Measurements from ENCODE around the gene AMPD3. TPM values are rescaled to one million over a fixed set of nuclear protein-coding genes. Genes with fewer than 3 reads are reported as not detected.

Gene AMPD3
- total RNA-seq, 1 experiment from 2014 or later = 0.19 TPM

GRCh38 chr11:10441652-10442503, 13.2 kb upstream of the AMPD3 start:
- no TSS peak for BruUV-seq (replicated peaks)
- CTCF ChIA-PET = no interaction called here
- Histone ChIP-seq H3K27me3 (replicated peaks; ENCODE audit: insufficient read depth, low read depth, low read length, poor library complexity) (no peaks in the 10 kb centered on the region), H3K27ac (ENCODE audit: low read depth, low read length, poor library complexity, severe bottlenecking) (no peak overlapping the region), H3K36me3 (ENCODE audit: insufficient read depth, low read length, poor library complexity, severe bottlenecking) (no peaks in the 10 kb centered on the region), H3K4me3 (ENCODE audit: low read depth, low read length, poor library complexity, severe bottlenecking) (no peak overlapping the region), H3K4me1 (ENCODE audit: insufficient read depth, low read length, poor library complexity, severe bottlenecking) (no peaks in the 10 kb centered on the region), H3K9me3 (ENCODE audit: low read depth, low read length, poor library complexity, severe bottlenecking) (no peaks in the 10 kb centered on the region)
- intact Hi-C loops (cut with micrococcal nuclease; ENCODE audit: unreplicated experiment) = no loop called here
- POLR2A ChIA-PET (ENCODE audit: low non-redundant PET) = no interaction called here
- DNase-seq (ENCODE audit: low spot score) = no peak
- TF ChIP-seq, protein P1, sequence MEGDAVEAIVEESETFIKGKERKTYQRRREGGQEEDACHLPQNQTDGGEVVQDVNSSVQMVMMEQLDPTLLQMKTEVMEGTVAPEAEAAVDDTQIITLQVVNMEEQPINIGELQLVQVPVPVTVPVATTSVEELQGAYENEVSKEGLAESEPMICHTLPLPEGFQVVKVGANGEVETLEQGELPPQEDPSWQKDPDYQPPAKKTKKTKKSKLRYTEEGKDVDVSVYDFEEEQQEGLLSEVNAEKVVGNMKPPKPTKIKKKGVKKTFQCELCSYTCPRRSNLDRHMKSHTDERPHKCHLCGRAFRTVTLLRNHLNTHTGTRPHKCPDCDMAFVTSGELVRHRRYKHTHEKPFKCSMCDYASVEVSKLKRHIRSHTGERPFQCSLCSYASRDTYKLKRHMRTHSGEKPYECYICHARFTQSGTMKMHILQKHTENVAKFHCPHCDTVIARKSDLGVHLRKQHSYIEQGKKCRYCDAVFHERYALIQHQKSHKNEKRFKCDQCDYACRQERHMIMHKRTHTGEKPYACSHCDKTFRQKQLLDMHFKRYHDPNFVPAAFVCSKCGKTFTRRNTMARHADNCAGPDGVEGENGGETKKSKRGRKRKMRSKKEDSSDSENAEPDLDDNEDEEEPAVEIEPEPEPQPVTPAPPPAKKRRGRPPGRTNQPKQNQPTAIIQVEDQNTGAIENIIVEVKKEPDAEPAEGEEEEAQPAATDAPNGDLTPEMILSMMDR (conservative IDR thresholded peaks at IDR 0.05; ENCODE audit: low read depth, low read length) = no peak
- TF ChIP-seq EZH2 (IDR thresholded peaks at IDR 0.05; ENCODE audit: borderline replicate concordance, low read depth, low read length, poor library complexity, severe bottlenecking) = no peak

DNA sequence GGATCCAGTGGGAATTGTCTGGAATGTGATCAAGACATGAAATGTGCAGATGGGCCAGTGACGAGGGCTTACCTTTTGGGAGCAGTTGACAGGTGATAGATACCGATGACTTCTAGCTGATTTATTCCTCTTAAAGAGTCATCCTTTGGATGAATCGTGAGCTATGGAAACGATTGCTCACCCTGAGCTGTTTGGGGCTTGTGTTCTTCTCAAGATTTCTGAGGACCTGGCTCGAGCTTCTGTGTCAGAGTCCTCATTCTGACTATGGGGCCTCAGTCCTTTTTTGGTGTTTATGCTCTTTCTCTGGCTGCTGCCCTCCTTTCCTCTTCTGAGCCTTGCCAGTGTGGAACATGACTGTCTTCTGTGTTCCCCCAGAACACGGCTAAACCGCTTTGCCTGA, 11.9 kb upstream of the AMPD3 start:
- BruUV-seq (replicated peaks) = no TSS peak
- Histone ChIP-seq H3K9me3 (ENCODE audit: low read depth, low read length, poor library complexity, severe bottlenecking) (no peaks in the 10 kb centered on the region), H3K4me3 (ENCODE audit: low read depth, low read length, poor library complexity, severe bottlenecking) (no peak overlapping the region), H3K27ac (ENCODE audit: low read depth, low read length, poor library complexity, severe bottlenecking) (no peak overlapping the region), H3K4me1 (ENCODE audit: insufficient read depth, low read length, poor library complexity, severe bottlenecking) (no peaks in the 10 kb centered on the region), H3K27me3 (replicated peaks; ENCODE audit: insufficient read depth, low read depth, low read length, poor library complexity) (no peaks in the 10 kb centered on the region), H3K36me3 (ENCODE audit: insufficient read depth, low read length, poor library complexity, severe bottlenecking) (no peaks in the 10 kb centered on the region)
- DNase-seq (ENCODE audit: low spot score) = no peak
- intact Hi-C loops (cut with micrococcal nuclease; ENCODE audit: unreplicated experiment) = no loop called here
- ChIA-PET POLR2A (ENCODE audit: low non-redundant PET) (no interaction called here), CTCF (no interaction called here)
- TF ChIP-seq EZH2 (IDR thresholded peaks at IDR 0.05; ENCODE audit: borderline replicate concordance, low read depth, low read length, poor library complexity, severe bottlenecking) = no peak
- TF ChIP-seq, protein P1 (conservative IDR thresholded peaks at IDR 0.05; ENCODE audit: low read depth, low read length) = no peak

GRCh38 chr11:10443721-10444235, 11.3 kb upstream of the AMPD3 start:
- no peak overlapping the region for H3K4me3 ChIP-seq (ENCODE audit: low read depth, low read length, poor library complexity, severe bottlenecking)
- H3K36me3 ChIP-seq (ENCODE audit: insufficient read depth, low read length, poor library complexity, severe bottlenecking) = no peaks in the 10 kb centered on the region
- DNase-seq (ENCODE audit: low spot score) = no peak
- ChIA-PET CTCF (no interaction called here), POLR2A (ENCODE audit: low non-redundant PET) (no interaction called here)
- no peaks in the 10 kb centered on the region for H3K27me3 ChIP-seq (replicated peaks; ENCODE audit: insufficient read depth, low read depth, low read length, poor library complexity)
- intact Hi-C loops (cut with micrococcal nuclease; ENCODE audit: unreplicated experiment) = no loop called here
- H3K27ac ChIP-seq (ENCODE audit: low read depth, low read length, poor library complexity, severe bottlenecking) = no peak overlapping the region
- no TSS peak for BruUV-seq (replicated peaks)
- no peaks in the 10 kb centered on the region for H3K4me1 ChIP-seq (ENCODE audit: insufficient read depth, low read length, poor library complexity, severe bottlenecking)
- TF ChIP-seq, protein P1 (conservative IDR thresholded peaks at IDR 0.05; ENCODE audit: low read depth, low read length) = no peak
- no peak for TF ChIP-seq EZH2 (IDR thresholded peaks at IDR 0.05; ENCODE audit: borderline replicate concordance, low read depth, low read length, poor library complexity, severe bottlenecking)
- H3K9me3 ChIP-seq (ENCODE audit: low read depth, low read length, poor library complexity, severe bottlenecking) = no peaks in the 10 kb centered on the region
